ENCODE results near the gene RTEL1. TPM values are rescaled to one million over a fixed set of nuclear protein-coding genes. Genes with fewer than 3 reads are reported as not detected.
"Not testable (repeated sequence)": the region's sequence is repeated elsewhere in the genome, so short reads cannot be mapped to it uniquely, and the experiment has no call there.

The RTEL1 gene
- total RNA-seq, 1 donor from 2014 or later = 13.8 TPM

GRCh38 chr20:63648895-63649589 is 9.1 kb upstream of the RTEL1 start:
- no peak for DNase-seq (ENCODE audit: low spot score)
- ATAC-seq = no peak

- ATAC-seq; DNase-seq (ENCODE audit: low spot score): not testable (repeated sequence)
Observed at GRCh38 chr20:63650486-63650885, 7.6 kb upstream of the RTEL1 start.

GRCh38 chr20:63651942-63652191 is 6.2 kb upstream of the RTEL1 start:
- DNase-seq (ENCODE audit: low spot score) (no peak), ATAC-seq (no peak)

GRCh38 chr20:63652192-63652980 is 5.7 kb upstream of the RTEL1 start:
- ATAC-seq (peak; percentile 8), DNase-seq (ENCODE audit: low spot score) (no peak)

- DNase-seq (ENCODE audit: low spot score) (peak; percentile 65), ATAC-seq (peak; percentile 60)
Observed at GRCh38 chr20:63653041-63653973, 4.8 kb upstream of the RTEL1 start, which contains the start of gene STMN3. TSS of gene STMN3 (minus strand) at chr20:63653424. CDS start at chr20:63653345, 79 bp downstream.

- no peak for ATAC-seq
- DNase-seq (ENCODE audit: low spot score) = no peak
Observed at GRCh38 chr20:63653974-63654668, 4.0 kb upstream of the RTEL1 start.

GRCh38 chr20:63655249-63655648 is 2.9 kb upstream of the RTEL1 start:
- ATAC-seq (no peak), DNase-seq (ENCODE audit: low spot score) (no peak)

GRCh38 chr20:63656451-63656850 is 1.7 kb upstream of the RTEL1 start:
- ATAC-seq = no peak
- no peak for DNase-seq (ENCODE audit: low spot score)

- DNase-seq (ENCODE audit: low spot score) (no peak), ATAC-seq (no peak)
Observed at GRCh38 chr20:63657260-63657936, 714 bp upstream of the RTEL1 start.

GRCh38 chr20:63658749-63659187 is 656 bp downstream of the RTEL1 start:
- ATAC-seq = peak; percentile 26
- no peak for DNase-seq (ENCODE audit: low spot score)

GRCh38 chr20:63659370-63659769 is 1.3 kb downstream of the RTEL1 start:
- ATAC-seq (no peak), DNase-seq (ENCODE audit: low spot score) (no peak)

GRCh38 chr20:63660174-63660573 is 2.1 kb downstream of the RTEL1 start:
- not testable (repeated sequence) for DNase-seq (ENCODE audit: low spot score); ATAC-seq

- ATAC-seq (no peak), DNase-seq (ENCODE audit: low spot score) (no peak)
Observed at GRCh38 chr20:63660622-63661021, 2.5 kb downstream of the RTEL1 start.

GRCh38 chr20:63661108-63661507 is 3.0 kb downstream of the RTEL1 start:
- ATAC-seq (no peak), DNase-seq (ENCODE audit: low spot score) (no peak)

- ATAC-seq = no peak
- DNase-seq (ENCODE audit: low spot score) = no peak
Observed at GRCh38 chr20:63661959-63662812, 4.1 kb downstream of the RTEL1 start.

GRCh38 chr20:63662813-63663189 is 4.7 kb downstream of the RTEL1 start:
- DNase-seq (ENCODE audit: low spot score) = no peak
- no peak for ATAC-seq

- ATAC-seq = no peak
Observed at GRCh38 chr20:63663332-63664066, 5.4 kb downstream of the RTEL1 start.

GRCh38 chr20:63664143-63664851 is 6.2 kb downstream of the RTEL1 start:
- ATAC-seq = no peak
- DNase-seq (ENCODE audit: low spot score) = no peak

More at GRCh38 chr20:63663332-63664066, 5.4 kb downstream of the RTEL1 start:
- DNase-seq (ENCODE audit: low spot score) = no peak

All from left lobe of liver (tissue), 2 donors.